Lower leg skin (tissue), 4 donors: Measurements from ENCODE around the gene WDR1. TPM values are rescaled to one million over a fixed set of nuclear protein-coding genes. Genes with fewer than 3 reads are reported as not detected.
A peak's percentile ranks its signal among the peaks of the same experiment; 100 is the strongest.

Experiments
- DNase-seq, 2 donors: peaks; one replicate each; pipeline ENCODE4 v3.0.0-alpha.2; 2019; ENCODE audit warnings: low spot score in 2 of 2
- H3K4me3 ChIP-seq: fragments of 200-600 bp; sonication (generic); 2 replicates; pipeline ENCODE4 v1.5.1; 2017; ENCODE audit warnings: mild to moderate bottlenecking, low read depth; ENCODE audit not compliant: poor library complexity, severe bottlenecking
- CTCF ChIP-seq, 3 donors: fragments of 450-650 bp; IDR thresholded peaks; one replicate each; pipeline ENCODE4 v1.5.1; 2016; ENCODE audit warnings: antibody characterized with exemption in 3 of 3, mild to moderate bottlenecking in 3 of 3, moderate library complexity in 2 of 3
- POLR2A ChIP-seq, 2 donors: fragments of 450-650 bp; IDR thresholded peaks; one replicate each; pipeline ENCODE4 v1.6.1; 2016 to 2017; ENCODE audit warnings: antibody characterized with exemption in 2 of 2, mild to moderate bottlenecking in 1 of 2, moderate library complexity in 1 of 2
- WGBS, 2 donors: methylation state at CpG; one replicate each; pipeline ENCODE4 v1.1.5; 2018; 5-methylcytosine and 5-hydroxymethylcytosine counted together
- intact Hi-C: fragments of 100-400 bp; cut with DNase I; formaldehyde crosslinking; loops from one replicate; pipeline ENCODE4 v1.15.0; 2023; ENCODE audit warnings: low total_unique reads
- total RNA-seq, 4 donors: library from RNA; depleted of rRNA; stranded (reverse); fragments of >200 nt; gene quantifications; one replicate each; pipeline ENCODE4 v1.1.0, GENCODE V29; 2016

The WDR1 gene
- total RNA-seq, 4 donors from 2014 or later, result 83.2 to 163 (median 144) TPM

- 89 to 92% methylated on average over 10 of the region's 10 CpGs for WGBS, 2 donors
- intact Hi-C loops, result no loop called here
- TF ChIP-seq CTCF (IDR thresholded peaks at IDR 0.05), result no peak
- TF ChIP-seq POLR2A (IDR thresholded peaks at IDR 0.05), result no peak
- no peak for DNase-seq
- no peak overlapping the region for H3K4me3 ChIP-seq
Measured at GRCh38 chr4:10080589-10081217, 35.9 kb downstream of the WDR1 start.

- H3K4me3 ChIP-seq, result no peak overlapping the region
- TF ChIP-seq POLR2A (IDR thresholded peaks at IDR 0.05) (no peak), CTCF (IDR thresholded peaks at IDR 0.05) (no peak)
- peak in 1 of 2 donors; percentile 78 for DNase-seq
- intact Hi-C loops, result no loop called here
- 78 to 81% methylated on average over 8 of the region's 8 CpGs for WGBS, 2 donors
Measured at GRCh38 chr4:10079912-10080588, 36.5 kb downstream of the WDR1 start.

- no peak overlapping the region for H3K4me3 ChIP-seq
- DNase-seq, result peak in 1 of 2 donors; percentile 81
- TF ChIP-seq POLR2A (IDR thresholded peaks at IDR 0.05) (no peak), CTCF (IDR thresholded peaks at IDR 0.05) (no peak)
- 77 to 88% methylated on average over 15 of the region's 15 CpGs for WGBS, 2 donors
- intact Hi-C loops, result no loop called here
Measured at GRCh38 chr4:10079256-10079655, 37.3 kb downstream of the WDR1 start.

GRCh38 chr4:10078481-10079233, 37.9 kb downstream of the WDR1 start:
- no peak for TF ChIP-seq POLR2A (IDR thresholded peaks at IDR 0.05)
- no peak for TF ChIP-seq CTCF (IDR thresholded peaks at IDR 0.05)
- no peak overlapping the region for H3K4me3 ChIP-seq
- intact Hi-C loops, result no loop called here
- peak in 1 of 2 donors; percentile 79 for DNase-seq
- WGBS, 2 donors, result 84 to 93% methylated on average over 19 to 21 of the region's 26 CpGs

- peak in 1 of 2 donors; percentile 85 for DNase-seq
- intact Hi-C loops, result no loop called here
Measured at GRCh38 chr4:10077483-10078335, 38.9 kb downstream of the WDR1 start.

More at GRCh38 chr4:10077483-10078335, 38.9 kb downstream of the WDR1 start:
- WGBS, 2 donors, result 80 to 85% methylated on average over 35 of the region's 38 CpGs
- no peak overlapping the region for H3K4me3 ChIP-seq
- TF ChIP-seq POLR2A (IDR thresholded peaks at IDR 0.05) (no peak), CTCF (IDR thresholded peaks at IDR 0.05) (no peak)
